Measurements from ENCODE around the gene CDC14A.

- TF ChIP-seq POLR2AphosphoS5 (IDR thresholded peaks at IDR 0.05) (no peak), POLR2A (IDR thresholded peaks at IDR 0.05) (no peak)
These were observed 20.0 kb upstream of the CDC14A start for GRCh38 chr1:100332331-100332730.
